H1 (cell line): ENCODE data around the gene ROS1. TPM values are rescaled to one million over a fixed set of nuclear protein-coding genes. Genes with fewer than 3 reads are reported as not detected.

Experiments used
- CTCF ChIA-PET: fragments of 300-600 bp; sonication (Branson Sonifier 250); formaldehyde crosslinking; loops from one replicate; lab custom pipeline; 2021; ENCODE audit not compliant: partially characterized antibody; lab: Charles Lee
- POLR2A ChIA-PET: fragments of 300-600 bp; sonication (Branson Sonifier 250); formaldehyde crosslinking; loops from one replicate; lab custom pipeline; 2021; ENCODE audit warnings: inconsistent platforms; ENCODE audit not compliant: partially characterized antibody; lab: Charles Lee
- DNase-seq, 2 experiments: peaks; one replicate each; pipeline versions ENCODE4 v3.0.0 to v3.0.0-alpha.2; 2010 to 2022; ENCODE audit warnings: low spot score in 2 of 2, low read depth in 1 of 2, mixed read lengths in 1 of 2
- FAIRE-seq: peaks from 2 replicates; lab custom pipeline; 2011; peaks lifted over from hg19 to GRCh38; lab: Jason Lieb, UNC
- H2AFZ ChIP-seq: 2 replicates; pipeline ENCODE4 v1.8.1; 2012; ENCODE audit warnings: low read length, inconsistent platforms
- H2AK5ac ChIP-seq: 2 replicates; pipeline ENCODE4 v1.6.1; 2013; ENCODE audit warnings: low read depth, low read length
- H2BK120ac ChIP-seq: replicated peaks from 2 replicates; pipeline ENCODE3; 2013; ENCODE audit warnings: low read depth, low read length, inconsistent platforms
- H2BK12ac ChIP-seq: 2 replicates; pipeline ENCODE4 v1.6.1; 2013; ENCODE audit warnings: low read depth, low read length
- H2BK15ac ChIP-seq: 2 replicates; pipeline ENCODE4 v1.6.1; 2013; ENCODE audit warnings: low read length
- H2BK20ac ChIP-seq: 2 replicates; pipeline ENCODE4 v1.6.1; 2013; ENCODE audit warnings: low read length
- H2BK5ac ChIP-seq: 2 replicates; pipeline ENCODE4 v1.6.1; 2013; ENCODE audit warnings: low read depth, low read length
- H3K14ac ChIP-seq: 2 replicates; pipeline ENCODE4 v1.6.1; 2013; ENCODE audit warnings: inconsistent platforms; ENCODE audit not compliant: insufficient read length
- H3K18ac ChIP-seq: 2 replicates; pipeline ENCODE4 v1.6.1; 2013; ENCODE audit warnings: low read length; ENCODE audit errors: extremely low read depth
- H3K23ac ChIP-seq: 2 replicates; pipeline ENCODE4 v1.6.1; 2013; ENCODE audit warnings: inconsistent platforms; ENCODE audit not compliant: insufficient read length
- H3K23me2 ChIP-seq: 2 replicates; pipeline ENCODE4 v1.6.1; 2013; ENCODE audit warnings: low read depth, low read length
- H3K27ac ChIP-seq: 2 replicates; pipeline ENCODE4 v1.6.1; 2011; ENCODE audit warnings: low read depth, low read length, inconsistent platforms
- H3K27me3 ChIP-seq, 4 experiments: replicated peaks in 1 of 4; 1 replicate in 1 of 4; 2 replicates in 3 of 4; pipeline versions ENCODE4 v1.6.1 to v1.8.1; 2011 to 2013; ENCODE audit warnings: low read length in 3 of 4, mild to moderate bottlenecking in 3 of 4, inconsistent platforms in 2 of 4, mixed read lengths in 2 of 4, moderate library complexity in 1 of 4; ENCODE audit not compliant: control insufficient read depth in 3 of 4, insufficient read depth in 3 of 4; ENCODE audit errors: extremely low read depth in 1 of 4
- H3K36me3 ChIP-seq, 4 experiments: 2 replicates each; pipeline versions ENCODE4 v1.6.1 to v1.8.1; 2011 to 2013; ENCODE audit warnings: mild to moderate bottlenecking in 4 of 4, low read length in 3 of 4, moderate library complexity in 2 of 4, control low read depth in 1 of 4, inconsistent platforms in 1 of 4; ENCODE audit not compliant: insufficient read depth in 4 of 4, control insufficient read depth in 2 of 4
- H3K4ac ChIP-seq: replicated peaks from 2 replicates; pipeline ENCODE3; 2013; ENCODE audit warnings: low read length, low read depth, mixed read lengths, inconsistent platforms; ENCODE audit not compliant: insufficient read length
- H3K4me1 ChIP-seq, 4 experiments: replicated peaks in 1 of 4; 1 replicate in 1 of 4; 2 replicates in 3 of 4; pipeline versions ENCODE4 v1.6.1 to v1.8.1; 2011 to 2013; ENCODE audit warnings: low read length in 3 of 4, inconsistent platforms in 2 of 4, mixed read lengths in 1 of 4; ENCODE audit not compliant: insufficient read depth in 4 of 4, control insufficient read depth in 3 of 4
- H3K4me2 ChIP-seq, 2 experiments: 2 replicates each; pipeline versions ENCODE4 v1.6.1 to v1.8.1; 2011 to 2013; ENCODE audit warnings: low read depth in 2 of 2, low read length in 2 of 2, control low read depth in 1 of 2, inconsistent platforms in 1 of 2, mild to moderate bottlenecking in 1 of 2; ENCODE audit not compliant: insufficient read depth in 1 of 2
- H3K4me3 ChIP-seq, 4 experiments: fragments of 200-600, 300-600 bp in 1 of 4; sonication (generic), shearing (Covaris generic), sonication (Bioruptor Twin) in 1 of 4; 2 replicates each; pipeline versions ENCODE4 v1.5.1 to v1.8.1; 2011 to 2016; ENCODE audit warnings: low read length in 4 of 4, low read depth in 3 of 4, control low read depth in 2 of 4, inconsistent platforms in 2 of 4, mild to moderate bottlenecking in 2 of 4, mixed read lengths in 1 of 4, moderate library complexity in 1 of 4; ENCODE audit not compliant: insufficient read depth in 2 of 4; ENCODE audit errors: extremely low read depth in 1 of 4
- H3K56ac ChIP-seq: replicated peaks from 2 replicates; pipeline ENCODE3; 2013; ENCODE audit warnings: low read depth, mild to moderate bottlenecking, mixed read lengths, low read length, inconsistent platforms; ENCODE audit not compliant: insufficient read length
- H3K79me1 ChIP-seq: 2 replicates; pipeline ENCODE4 v1.6.1; 2013; ENCODE audit warnings: low read depth, low read length, control low read depth
- H3K79me2 ChIP-seq, 2 experiments: 2 replicates each; pipeline versions ENCODE4 v1.6.1 to v1.8.1; 2012 to 2013; ENCODE audit warnings: low read length in 2 of 2, mild to moderate bottlenecking in 2 of 2, inconsistent platforms in 1 of 2; ENCODE audit not compliant: insufficient read depth in 2 of 2, control insufficient read depth in 1 of 2
- H3K9ac ChIP-seq, 4 experiments: replicated peaks in 1 of 4; 1 replicate in 1 of 4; 2 replicates in 3 of 4; pipeline versions ENCODE4 v1.6.1 to v1.8.1; 2011 to 2013; ENCODE audit warnings: low read depth in 3 of 4, low read length in 3 of 4, control low read depth in 2 of 4, mild to moderate bottlenecking in 2 of 4, moderate library complexity in 2 of 4, inconsistent platforms in 1 of 4; ENCODE audit errors: extremely low read depth in 1 of 4
- H3K9me3 ChIP-seq, 2 experiments: 2 replicates each; pipeline versions ENCODE4 v1.6.1 to v1.8.1; 2012 to 2013; ENCODE audit warnings: mild to moderate bottlenecking in 2 of 2, moderate library complexity in 2 of 2, control low read depth in 1 of 2, inconsistent platforms in 1 of 2, low read depth in 1 of 2, low read length in 1 of 2, mixed read lengths in 1 of 2; ENCODE audit not compliant: insufficient read depth in 2 of 2
- H4K20me1 ChIP-seq, 2 experiments: replicated peaks in 1 of 2; 2 replicates each; pipeline versions ENCODE3 to v1.8.1; 2011 to 2013; ENCODE audit warnings: inconsistent platforms in 2 of 2, low read length in 2 of 2, mild to moderate bottlenecking in 1 of 2; ENCODE audit not compliant: insufficient read depth in 2 of 2, control insufficient read depth in 1 of 2
- H4K5ac ChIP-seq: 2 replicates; pipeline ENCODE4 v1.6.1; 2013; ENCODE audit warnings: low read length, low read depth, mixed read lengths, inconsistent platforms; ENCODE audit not compliant: insufficient read length
- H4K8ac ChIP-seq: 2 replicates; pipeline ENCODE4 v1.8.0; 2013; ENCODE audit warnings: mild to moderate bottlenecking, moderate library complexity, low read length, inconsistent platforms; ENCODE audit not compliant: insufficient read depth; ENCODE audit errors: extremely low read depth
- H4K91ac ChIP-seq: replicated peaks from 2 replicates; pipeline ENCODE3; 2013; ENCODE audit warnings: low read length, mixed read lengths, inconsistent platforms; ENCODE audit not compliant: insufficient read length
- BRCA1 ChIP-seq: IDR thresholded peaks from 2 replicates; pipeline ENCODE4 v1.6.1; 2012; ENCODE audit warnings: low read depth, low read length, improper control_type of control experiment
- CHD2 ChIP-seq: IDR thresholded peaks from 2 replicates; pipeline ENCODE4 v1.6.1; 2012; ENCODE audit warnings: low read length, improper control_type of control experiment
- EZH2 ChIP-seq: fragments of 200-600 bp; sonication (generic); IDR thresholded peaks from 2 replicates; pipeline ENCODE4 v1.7.1; 2012; ENCODE audit warnings: low read depth, mild to moderate bottlenecking, moderate library complexity, low read length, inconsistent platforms; ENCODE audit not compliant: severe bottlenecking
- JUND ChIP-seq: IDR thresholded peaks from 2 replicates; pipeline ENCODE4 v1.6.1; 2011; ENCODE audit warnings: mild to moderate bottlenecking, improper control_type of control experiment, low read length
- NANOG ChIP-seq: IDR thresholded peaks from 2 replicates; pipeline ENCODE4 v1.6.1; 2011; ENCODE audit warnings: low read length, low read depth, mild to moderate bottlenecking, inconsistent platforms; ENCODE audit not compliant: insufficient read depth, poor library complexity, severe bottlenecking
- PHF8 ChIP-seq: fragments of 200-600 bp; sonication (generic); conservative IDR thresholded peaks from 2 replicates; pipeline ENCODE4 v1.7.1; 2012; ENCODE audit warnings: low read depth, mild to moderate bottlenecking, inconsistent platforms, low read length, moderate library complexity
- POU5F1 ChIP-seq: IDR thresholded peaks from 2 replicates; pipeline ENCODE4 v1.6.1; 2011; ENCODE audit warnings: low read depth, mild to moderate bottlenecking, low read length, moderate library complexity
- SIX5 ChIP-seq: IDR thresholded peaks from 2 replicates; pipeline ENCODE4 v1.6.1; 2011; ENCODE audit warnings: mild to moderate bottlenecking, low read depth, low read length
- SP1 ChIP-seq: IDR thresholded peaks from 2 replicates; pipeline ENCODE4 v1.6.1; 2011; ENCODE audit warnings: low read depth, low read length
- WGBS, 2 experiments: shearing (Covaris generic) in 1 of 2; methylation state at CpG; one replicate each; pipeline versions ENCODE4 v1.1.6 to v1.1.7; 2013 to 2015; ENCODE audit warnings: low lambda C conversion rate in 2 of 2, mixed read lengths in 2 of 2, inconsistent platforms in 1 of 2, low coverage in 1 of 2, missing lambda C conversion rate in 1 of 2; ENCODE audit not compliant: insufficient replicate concordance in 2 of 2, insufficient coverage in 1 of 2, insufficient read length in 1 of 2; ENCODE audit errors: extremely low coverage in 1 of 2, missing lambda C conversion rate in 1 of 2; 5-methylcytosine and 5-hydroxymethylcytosine counted together
- polyA plus RNA-seq, 7 experiments: library from polyadenylated mRNA; depleted of rRNA in 3 of 7; stranded (reverse) in 5 of 7; unstranded in 2 of 7; fragments of >200 nt in 5 of 7; fragments of 200-250 nt in 2 of 7; gene quantifications; 1 replicate in 5 of 7; 2 replicates in 1 of 7; 4 replicates in 1 of 7; pipeline versions ENCODE4 v1.2.1 to v1.2.3, GENCODE V29; 2011 to 2013; ENCODE audit warnings: missing spikeins in 2 of 7, mixed read lengths in 2 of 7
- total RNA-seq: library from RNA; stranded (reverse); fragmentation: NEBNext Ultra II Directional; extraction: Animal tissue kit (Norgen Biotek cat#: 25700); gene quantifications from 2 replicates; pipeline ENCODE4 v1.2.1, GENCODE V29; 2021

Gene ROS1
- total and polyA plus RNA-seq, 2 of the 8 experiments (the other 6 are each of a cell fraction or from before 2014, with no cell fraction given) = not detected

DNA sequence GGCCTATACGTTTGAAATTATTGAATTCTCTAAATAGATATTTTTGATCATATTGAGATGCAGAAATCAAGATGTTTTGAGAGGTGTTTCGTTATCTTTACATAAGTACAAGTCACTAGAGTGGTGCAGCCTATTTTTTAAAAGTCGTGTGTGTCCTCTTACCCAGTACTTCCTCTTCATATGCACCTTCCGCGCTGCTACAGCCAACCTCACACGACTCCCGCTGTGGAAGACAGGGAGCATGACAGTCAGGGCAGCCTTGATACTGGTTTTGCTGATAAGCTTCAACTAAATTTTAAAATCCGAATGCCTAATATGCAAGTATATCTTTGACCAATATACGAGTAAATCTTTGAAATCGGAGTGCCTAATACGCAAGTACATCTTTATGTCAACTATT, 16.3 kb downstream of the ROS1 start:
- Histone ChIP-seq H4K8ac (no peak overlapping the region), H2BK5ac (no peak overlapping the region), H2BK20ac (no peak overlapping the region), H3K23ac (no peak overlapping the region), H3K9ac (no peak overlapping the region), H3K79me1 (no peaks in the 10 kb centered on the region), H3K56ac (no peak overlapping the region), H2AK5ac (no peak overlapping the region), H3K14ac (no peak overlapping the region), H3K23me2 (no peaks in the 10 kb centered on the region), H3K4ac (no peak overlapping the region), H3K27me3 (no peaks in the 10 kb centered on the region), H3K4me1 (peaks cover 0 to 3% (median 0%) of the 10 kb centered on the region in 4 experiments; a peak in 1 of 7 replicates), H3K18ac (no peak overlapping the region), H3K4me2 (no peak overlapping the region), H2BK12ac (no peak overlapping the region), H3K36me3 (no peaks in the 10 kb centered on the region), H3K4me3 (no peak overlapping the region), H2AFZ (no peak overlapping the region), H2BK120ac (no peak overlapping the region), H3K9me3 (no peaks in the 10 kb centered on the region), H4K20me1 (no peaks in the 10 kb centered on the region), H3K27ac (no peak overlapping the region), H3K79me2 (no peaks in the 10 kb centered on the region), H4K5ac (no peak overlapping the region), H2BK15ac (no peak overlapping the region), H4K91ac (no peak overlapping the region)
- WGBS, 2 experiments = 84% methylated on average over 11 of the region's 11 CpGs; no CpG with 5 or more reads in 1 of the 2 experiments
- POLR2A ChIA-PET = no interaction called here
- FAIRE-seq = no peak
- CTCF ChIA-PET = interaction anchor here (1.6 kb wide), 1 partner anchor 194 kb away, joined by 6 read pairs; no protein-coding TSS in a partner anchor
- DNase-seq = no peak
- no peak for TF ChIP-seq BRCA1
- TF ChIP-seq SIX5 = no peak
- no peak for TF ChIP-seq SP1
- no peak for TF ChIP-seq NANOG
- TF ChIP-seq CHD2 = no peak
- TF ChIP-seq EZH2 = no peak
- TF ChIP-seq POU5F1 = no peak
- no peak for TF ChIP-seq JUND
- TF ChIP-seq PHF8 = no peak
